HEK293 (cell line): ENCODE measurements around the gene BEST3.

ENCODE experiments used
- BCL11A ChIP-seq: fragments of 450-650 bp; formaldehyde crosslinking; IDR thresholded peaks from 2 replicates; pipeline ENCODE4 v1.5.1; 2016; ENCODE audit warnings: low read depth, missing biosample characterization, missing genetic modification characterization
- KLF16 ChIP-seq: fragments of 450-650 bp; formaldehyde crosslinking; IDR thresholded peaks from 2 replicates; pipeline ENCODE4 v1.5.1; 2017; ENCODE audit warnings: missing biosample characterization, missing genetic modification characterization
- ZFP3 ChIP-seq: fragments of 450-650 bp; formaldehyde crosslinking; IDR thresholded peaks from 2 replicates; pipeline ENCODE4 v1.5.1; 2016; ENCODE audit warnings: low read depth, missing biosample characterization, missing genetic modification characterization
- ZNF146 ChIP-seq: fragments of 450-650 bp; formaldehyde crosslinking; IDR thresholded peaks from 2 replicates; pipeline ENCODE4 v1.5.1; 2016; ENCODE audit warnings: missing biosample characterization, missing genetic modification characterization
- ZNF174 ChIP-seq: fragments of 450-650 bp; formaldehyde crosslinking; IDR thresholded peaks from 2 replicates; pipeline ENCODE4 v1.5.0; 2017; ENCODE audit warnings: missing biosample characterization, mild to moderate bottlenecking, missing genetic modification characterization
- ZNF274 ChIP-seq, 2 experiments: fragments of 200-500 bp in 1 of 2; fragments of 450-650 bp in 1 of 2; sonication (Bioruptor generic) in 1 of 2; formaldehyde crosslinking in 1 of 2; IDR thresholded peaks; 2 replicates each; pipeline versions ENCODE4 v1.5.1 to v1.6.1; 2014 to 2016; ENCODE audit warnings: borderline replicate concordance in 1 of 2, inconsistent platforms in 1 of 2, low read length in 1 of 2, missing biosample characterization in 1 of 2, missing genetic modification characterization in 1 of 2
- ZNF549 ChIP-seq: fragments of 450-650 bp; IDR thresholded peaks from 2 replicates; pipeline ENCODE4 v1.5.1; 2018; ENCODE audit warnings: missing biosample characterization, missing genetic modification characterization, mild to moderate bottlenecking, inconsistent platforms, moderate library complexity
- ZNF776 ChIP-seq: fragments of 450-650 bp; formaldehyde crosslinking; IDR thresholded peaks from 2 replicates; pipeline ENCODE4 v1.5.0; 2017; ENCODE audit warnings: missing biosample characterization, missing genetic modification characterization, borderline replicate concordance
- TF ChIP-seq, protein P1 (sequence below): fragments of 450-650 bp; formaldehyde crosslinking; IDR thresholded peaks from 2 replicates; pipeline ENCODE4 v1.5.1; 2016; ENCODE audit warnings: missing biosample characterization, missing genetic modification characterization
- TF ChIP-seq, protein P2 (sequence below): fragments of 450-650 bp; formaldehyde crosslinking; IDR thresholded peaks from 2 replicates; pipeline ENCODE4 v1.5.1; 2016; ENCODE audit warnings: missing biosample characterization, missing genetic modification characterization, borderline replicate concordance
- TF ChIP-seq, protein P3 (sequence below): fragments of 450-650 bp; formaldehyde crosslinking; IDR thresholded peaks from 2 replicates; pipeline ENCODE4 v1.5.1; 2016; ENCODE audit warnings: missing biosample characterization, missing genetic modification characterization, low read depth

DNA sequence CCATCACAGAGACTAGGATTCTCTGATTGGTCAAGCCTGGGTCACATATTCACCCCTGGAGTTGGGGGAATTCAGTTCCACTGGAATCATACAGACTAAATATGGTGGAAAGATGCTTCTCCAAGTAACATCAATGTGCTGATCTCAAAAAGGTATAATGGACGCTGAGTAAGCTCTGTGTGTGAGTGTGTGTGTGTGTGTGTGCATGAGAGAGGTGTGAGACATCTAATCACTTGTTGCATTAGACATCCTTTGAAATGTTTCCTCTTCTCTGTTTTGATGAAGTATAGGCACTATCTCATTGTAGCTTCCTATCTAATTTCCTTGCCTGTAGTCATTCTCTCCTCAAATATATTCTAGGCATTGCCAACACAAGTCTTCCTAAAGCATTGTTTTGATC lies 34.5 kb upstream of the BEST3 start:
- TF ChIP-seq, protein P1, sequence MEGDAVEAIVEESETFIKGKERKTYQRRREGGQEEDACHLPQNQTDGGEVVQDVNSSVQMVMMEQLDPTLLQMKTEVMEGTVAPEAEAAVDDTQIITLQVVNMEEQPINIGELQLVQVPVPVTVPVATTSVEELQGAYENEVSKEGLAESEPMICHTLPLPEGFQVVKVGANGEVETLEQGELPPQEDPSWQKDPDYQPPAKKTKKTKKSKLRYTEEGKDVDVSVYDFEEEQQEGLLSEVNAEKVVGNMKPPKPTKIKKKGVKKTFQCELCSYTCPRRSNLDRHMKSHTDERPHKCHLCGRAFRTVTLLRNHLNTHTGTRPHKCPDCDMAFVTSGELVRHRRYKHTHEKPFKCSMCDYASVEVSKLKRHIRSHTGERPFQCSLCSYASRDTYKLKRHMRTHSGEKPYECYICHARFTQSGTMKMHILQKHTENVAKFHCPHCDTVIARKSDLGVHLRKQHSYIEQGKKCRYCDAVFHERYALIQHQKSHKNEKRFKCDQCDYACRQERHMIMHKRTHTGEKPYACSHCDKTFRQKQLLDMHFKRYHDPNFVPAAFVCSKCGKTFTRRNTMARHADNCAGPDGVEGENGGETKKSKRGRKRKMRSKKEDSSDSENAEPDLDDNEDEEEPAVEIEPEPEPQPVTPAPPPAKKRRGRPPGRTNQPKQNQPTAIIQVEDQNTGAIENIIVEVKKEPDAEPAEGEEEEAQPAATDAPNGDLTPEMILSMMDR (tag by site-specific recombination), result no peak
- TF ChIP-seq, protein P2, sequence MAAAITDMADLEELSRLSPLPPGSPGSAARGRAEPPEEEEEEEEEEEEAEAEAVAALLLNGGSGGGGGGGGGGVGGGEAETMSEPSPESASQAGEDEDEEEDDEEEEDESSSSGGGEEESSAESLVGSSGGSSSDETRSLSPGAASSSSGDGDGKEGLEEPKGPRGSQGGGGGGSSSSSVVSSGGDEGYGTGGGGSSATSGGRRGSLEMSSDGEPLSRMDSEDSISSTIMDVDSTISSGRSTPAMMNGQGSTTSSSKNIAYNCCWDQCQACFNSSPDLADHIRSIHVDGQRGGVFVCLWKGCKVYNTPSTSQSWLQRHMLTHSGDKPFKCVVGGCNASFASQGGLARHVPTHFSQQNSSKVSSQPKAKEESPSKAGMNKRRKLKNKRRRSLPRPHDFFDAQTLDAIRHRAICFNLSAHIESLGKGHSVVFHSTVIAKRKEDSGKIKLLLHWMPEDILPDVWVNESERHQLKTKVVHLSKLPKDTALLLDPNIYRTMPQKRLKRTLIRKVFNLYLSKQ, result no peak
- TF ChIP-seq ZNF274 (IDR thresholded peaks at IDR 0.05; ENCODE audit: low read length) (no peak), ZNF274 (tag by site-specific recombination; IDR thresholded peaks at IDR 0.05; ENCODE audit: borderline replicate concordance) (no peak), ZNF549 (tag by site-specific recombination) (no peak), BCL11A (tag by site-specific recombination) (no peak), ZFP3 (no peak), ZNF146 (tag by site-specific recombination) (no peak), ZNF174 (tag by site-specific recombination) (no peak), KLF16 (tag by site-specific recombination) (no peak), ZNF776 (tag by site-specific recombination) (no peak)
- TF ChIP-seq, protein P3, sequence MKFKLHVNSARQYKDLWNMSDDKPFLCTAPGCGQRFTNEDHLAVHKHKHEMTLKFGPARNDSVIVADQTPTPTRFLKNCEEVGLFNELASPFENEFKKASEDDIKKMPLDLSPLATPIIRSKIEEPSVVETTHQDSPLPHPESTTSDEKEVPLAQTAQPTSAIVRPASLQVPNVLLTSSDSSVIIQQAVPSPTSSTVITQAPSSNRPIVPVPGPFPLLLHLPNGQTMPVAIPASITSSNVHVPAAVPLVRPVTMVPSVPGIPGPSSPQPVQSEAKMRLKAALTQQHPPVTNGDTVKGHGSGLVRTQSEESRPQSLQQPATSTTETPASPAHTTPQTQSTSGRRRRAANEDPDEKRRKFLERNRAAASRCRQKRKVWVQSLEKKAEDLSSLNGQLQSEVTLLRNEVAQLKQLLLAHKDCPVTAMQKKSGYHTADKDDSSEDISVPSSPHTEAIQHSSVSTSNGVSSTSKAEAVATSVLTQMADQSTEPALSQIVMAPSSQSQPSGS (tag by site-specific recombination), result no peak
